Activated CD4-positive, alpha-beta memory T cell treated with anti-CD3 and anti-CD28 coated beads for 36 hours (primary cell): ENCODE data around the gene SRGAP1. TPM values are rescaled to one million over a fixed set of nuclear protein-coding genes. Genes with fewer than 3 reads are reported as not detected.

Source experiments
- CTCF ChIA-PET: fragments of 350-600 bp; sonication (Branson Sonifier 250); formaldehyde crosslinking; loops from one replicate; lab custom pipeline; 2021; ENCODE audit warnings: antibody characterized with exemption, inconsistent platforms; lab: Charles Lee
- POLR2A ChIA-PET: fragments of 350-600 bp; sonication (Branson Sonifier 250); formaldehyde crosslinking; loops from one replicate; lab custom pipeline; 2021; ENCODE audit warnings: antibody characterized with exemption; lab: Charles Lee
- DNase-seq: peaks from one replicate; pipeline ENCODE4 v3.0.0-alpha.2; 2020
- H3K27ac Mint-ChIP-seq: one replicate; pipeline ENCODE4 v1.8.0; 2021; ENCODE audit warnings: mixed read lengths
- H3K27me3 Mint-ChIP-seq: one replicate; pipeline ENCODE4 v1.8.0; 2021; ENCODE audit warnings: mixed read lengths
- H3K36me3 Mint-ChIP-seq: one replicate; pipeline ENCODE4 v1.8.0; 2021; ENCODE audit warnings: mixed read lengths
- H3K4me1 Mint-ChIP-seq: one replicate; pipeline ENCODE4 v1.8.0; 2021; ENCODE audit warnings: low read depth, mixed read lengths
- H3K4me3 Mint-ChIP-seq: one replicate; pipeline ENCODE4 v1.8.0; 2021; ENCODE audit warnings: mild to moderate bottlenecking, mixed read lengths
- H3K9me3 Mint-ChIP-seq: one replicate; pipeline ENCODE4 v1.8.0; 2021; ENCODE audit warnings: mixed read lengths
- intact Hi-C: fragments of 100-400 bp; cut with micrococcal nuclease; formaldehyde crosslinking; loops from one replicate; pipeline ENCODE4 v1.15.1; 2023
- total RNA-seq, 2 experiments: library from RNA; stranded (reverse); gene quantifications; one replicate each; pipeline ENCODE4 v1.2.3, GENCODE V29; 2021

Gene SRGAP1
- total RNA-seq, 2 experiments from 2014 or later, result 0.10 to 0.12 TPM

GRCh38 chr12:64081008-64081404 is 236.5 kb downstream of the SRGAP1 start:
- no peaks in the 10 kb centered on the region for H3K36me3 Mint-ChIP-seq
- intact Hi-C loops, result no loop called here
- DNase-seq, result no peak
- no peaks in the 10 kb centered on the region for H3K4me1 Mint-ChIP-seq
- ChIA-PET CTCF (no interaction called here), POLR2A (no interaction called here)
- no peaks in the 10 kb centered on the region for H3K9me3 Mint-ChIP-seq
- no peak overlapping the region for H3K4me3 Mint-ChIP-seq
- H3K27me3 Mint-ChIP-seq, result peaks cover 4% of the 10 kb centered on the region
- no peak overlapping the region for H3K27ac Mint-ChIP-seq

- DNase-seq, result no peak
- intact Hi-C loops, result no loop called here
- Mint-ChIP-seq H3K4me1 (no peaks in the 10 kb centered on the region), H3K4me3 (no peak overlapping the region), H3K9me3 (no peaks in the 10 kb centered on the region), H3K27ac (no peak overlapping the region), H3K36me3 (no peaks in the 10 kb centered on the region), H3K27me3 (peaks cover 2% of the 10 kb centered on the region)
- ChIA-PET POLR2A (no interaction called here), CTCF (no interaction called here)
Measured at GRCh38 chr12:64082116-64082515, 237.6 kb downstream of the SRGAP1 start.

- intact Hi-C loops, result no loop called here
- CTCF ChIA-PET, result no interaction called here
- Mint-ChIP-seq H3K4me1 (no peaks in the 10 kb centered on the region), H3K4me3 (no peak overlapping the region), H3K9me3 (no peaks in the 10 kb centered on the region), H3K27ac (no peak overlapping the region), H3K27me3 (peaks cover 2% of the 10 kb centered on the region), H3K36me3 (no peaks in the 10 kb centered on the region)
- no peak for DNase-seq
- POLR2A ChIA-PET, result no interaction called here
Measured at GRCh38 chr12:64082866-64083268, 238.4 kb downstream of the SRGAP1 start.

- Mint-ChIP-seq H3K4me3 (no peak overlapping the region), H3K9me3 (no peaks in the 10 kb centered on the region)
Measured at GRCh38 chr12:64083285-64084210, 239.0 kb downstream of the SRGAP1 start.

GRCh38 chr12:64085154-64085553 is 240.7 kb downstream of the SRGAP1 start:
- Mint-ChIP-seq H3K36me3 (no peaks in the 10 kb centered on the region), H3K27ac (no peak overlapping the region), H3K9me3 (no peaks in the 10 kb centered on the region), H3K4me3 (no peak overlapping the region), H3K27me3 (peaks cover 2% of the 10 kb centered on the region), H3K4me1 (no peaks in the 10 kb centered on the region)
- CTCF ChIA-PET, result no interaction called here
- no peak for DNase-seq
- intact Hi-C loops, result no loop called here
- POLR2A ChIA-PET, result no interaction called here

More at GRCh38 chr12:64083285-64084210, 239.0 kb downstream of the SRGAP1 start:
- intact Hi-C loops, result no loop called here
- Mint-ChIP-seq H3K27me3 (peaks cover 2% of the 10 kb centered on the region), H3K4me1 (no peaks in the 10 kb centered on the region), H3K27ac (no peak overlapping the region), H3K36me3 (no peaks in the 10 kb centered on the region)
- ChIA-PET POLR2A (no interaction called here), CTCF (no interaction called here)
- no peak for DNase-seq

GRCh38 chr12:64085996-64086395 is 241.5 kb downstream of the SRGAP1 start:
- DNase-seq, result no peak
- POLR2A ChIA-PET, result no interaction called here

GRCh38 chr12:64086946-64087345 is 242.4 kb downstream of the SRGAP1 start:
- ChIA-PET POLR2A (no interaction called here), CTCF (interaction anchor here (0.8 kb wide), 1 partner anchor 242 kb away, joined by 4 read pairs; the partner anchor contains the start of gene SRGAP1)
- H3K36me3 Mint-ChIP-seq, result no peaks in the 10 kb centered on the region
- no peak overlapping the region for H3K4me3 Mint-ChIP-seq
- H3K27ac Mint-ChIP-seq, result no peak overlapping the region
- H3K27me3 Mint-ChIP-seq, result peaks cover 2% of the 10 kb centered on the region
- no peaks in the 10 kb centered on the region for H3K9me3 Mint-ChIP-seq
- H3K4me1 Mint-ChIP-seq, result no peaks in the 10 kb centered on the region
- DNase-seq, result no peak
- intact Hi-C loops, result no loop called here

More at GRCh38 chr12:64085996-64086395, 241.5 kb downstream of the SRGAP1 start:
- H3K27me3 Mint-ChIP-seq, result peaks cover 2% of the 10 kb centered on the region
- CTCF ChIA-PET, result no interaction called here
- intact Hi-C loops, result no loop called here
- H3K36me3 Mint-ChIP-seq, result no peaks in the 10 kb centered on the region
- no peaks in the 10 kb centered on the region for H3K9me3 Mint-ChIP-seq
- no peak overlapping the region for H3K27ac Mint-ChIP-seq
- H3K4me3 Mint-ChIP-seq, result no peak overlapping the region
- H3K4me1 Mint-ChIP-seq, result no peaks in the 10 kb centered on the region

- H3K9me3 Mint-ChIP-seq, result no peaks in the 10 kb centered on the region
- H3K36me3 Mint-ChIP-seq, result no peaks in the 10 kb centered on the region
- ChIA-PET POLR2A (no interaction called here), CTCF (interaction anchor here (0.6 kb wide), 1 partner anchor 12 kb away, joined by 3 read pairs; no protein-coding TSS in a partner anchor)
- no peak overlapping the region for H3K4me3 Mint-ChIP-seq
- intact Hi-C loops, result no loop called here
- H3K27ac Mint-ChIP-seq, result no peak overlapping the region
- H3K4me1 Mint-ChIP-seq, result no peaks in the 10 kb centered on the region
- DNase-seq, result no peak
- H3K27me3 Mint-ChIP-seq, result peaks cover 2% of the 10 kb centered on the region
Measured at GRCh38 chr12:64087761-64088160, 243.3 kb downstream of the SRGAP1 start.

GRCh38 chr12:64088431-64089349 is 244.2 kb downstream of the SRGAP1 start:
- POLR2A ChIA-PET, result no interaction called here

GRCh38 chr12:64090047-64090446 is 245.5 kb downstream of the SRGAP1 start:
- POLR2A ChIA-PET, result no interaction called here
- intact Hi-C loops, result no loop called here
- Mint-ChIP-seq H3K27me3 (peaks cover 2% of the 10 kb centered on the region), H3K36me3 (no peaks in the 10 kb centered on the region), H3K4me1 (no peaks in the 10 kb centered on the region), H3K27ac (no peak overlapping the region), H3K4me3 (no peak overlapping the region), H3K9me3 (no peaks in the 10 kb centered on the region)
- no peak for DNase-seq
- CTCF ChIA-PET, result no interaction called here

More at GRCh38 chr12:64088431-64089349, 244.2 kb downstream of the SRGAP1 start:
- no peak overlapping the region for H3K27ac Mint-ChIP-seq
- intact Hi-C loops, result no loop called here
- peaks cover 2% of the 10 kb centered on the region for H3K27me3 Mint-ChIP-seq
- no peaks in the 10 kb centered on the region for H3K4me1 Mint-ChIP-seq
- no peak overlapping the region for H3K4me3 Mint-ChIP-seq
- no peaks in the 10 kb centered on the region for H3K36me3 Mint-ChIP-seq
- CTCF ChIA-PET, result no interaction called here
- DNase-seq, result no peak
- no peaks in the 10 kb centered on the region for H3K9me3 Mint-ChIP-seq

GRCh38 chr12:64091186-64091585 is 246.7 kb downstream of the SRGAP1 start:
- ChIA-PET POLR2A (no interaction called here), CTCF (interaction anchor here (0.7 kb wide), 1 partner anchor 40 kb away, joined by 3 read pairs; no protein-coding TSS in a partner anchor)
- DNase-seq, result no peak
- intact Hi-C loops, result no loop called here
- no peaks in the 10 kb centered on the region for H3K9me3 Mint-ChIP-seq
- no peaks in the 10 kb centered on the region for H3K27me3 Mint-ChIP-seq
- no peaks in the 10 kb centered on the region for H3K36me3 Mint-ChIP-seq
- H3K4me3 Mint-ChIP-seq, result no peak overlapping the region
- H3K27ac Mint-ChIP-seq, result no peak overlapping the region
- H3K4me1 Mint-ChIP-seq, result no peaks in the 10 kb centered on the region
